Suprapubic skin (tissue), 4 donors: ENCODE data around the gene IL17REL. TPM values are rescaled to one million over a fixed set of nuclear protein-coding genes. Genes with fewer than 3 reads are reported as not detected.
"Not testable (repeated sequence)": the region's sequence is repeated elsewhere in the genome, so short reads cannot be mapped to it uniquely, and the experiment has no call there.

ENCODE experiments used
- DNase-seq, 2 donors: peaks; one replicate each; pipeline ENCODE4 v3.0.0-alpha.2; 2019; ENCODE audit warnings: low spot score in 2 of 2
- H3K27ac ChIP-seq: fragments of 200-600 bp; sonication (generic); one replicate; pipeline ENCODE4 v1.5.1; 2019
- H3K27me3 ChIP-seq: fragments of 200-600 bp; sonication (generic); one replicate; pipeline ENCODE4 v1.5.1; 2019
- H3K36me3 ChIP-seq: fragments of 200-600 bp; sonication (generic); one replicate; pipeline ENCODE4 v1.5.1; 2019
- H3K4me1 ChIP-seq: fragments of 200-600 bp; sonication (generic); one replicate; pipeline ENCODE4 v1.5.1; 2019
- H3K4me3 ChIP-seq: fragments of 200-600 bp; sonication (generic); one replicate; pipeline ENCODE4 v1.5.1; 2019; ENCODE audit warnings: mild to moderate bottlenecking
- H3K9me3 ChIP-seq: fragments of 200-600 bp; sonication (generic); one replicate; pipeline ENCODE4 v1.5.1; 2019
- EP300 ChIP-seq: sonication (generic); formaldehyde crosslinking; IDR thresholded peaks from one replicate; pipeline ENCODE4 v1.6.1; 2017; ENCODE audit warnings: antibody characterized with exemption
- POLR2A ChIP-seq, 2 donors: fragments of 450-650 bp; IDR thresholded peaks; one replicate each; pipeline ENCODE4 v1.6.1; 2017; ENCODE audit warnings: antibody characterized with exemption in 2 of 2, mild to moderate bottlenecking in 2 of 2, moderate library complexity in 2 of 2
- POLR2AphosphoS5 ChIP-seq, 3 donors: sonication (generic); formaldehyde crosslinking; IDR thresholded peaks; one replicate each; pipeline ENCODE4 v1.6.1; 2017; ENCODE audit warnings: antibody characterized with exemption in 3 of 3
- WGBS: methylation state at CpG from one replicate; pipeline ENCODE4 v1.1.5; 2018; 5-methylcytosine and 5-hydroxymethylcytosine counted together
- total RNA-seq, 4 donors: library from RNA; depleted of rRNA; stranded (reverse); fragments of >200 nt; gene quantifications; one replicate each; pipeline ENCODE4 v1.1.0, GENCODE V29; 2016
- TF ChIP-seq, protein P1 (sequence below), 2 donors: fragments of 200-600 bp in 1 of 2; fragments of 450-650 bp in 1 of 2; sonication (generic) in 1 of 2; IDR thresholded peaks; one replicate each; pipeline ENCODE4 v1.5.1; 2016 to 2019; ENCODE audit warnings: antibody characterized with exemption in 2 of 2, mild to moderate bottlenecking in 1 of 2, moderate library complexity in 1 of 2

IL17REL gene
- total RNA-seq, 4 donors from 2014 or later: not detected

- TF ChIP-seq POLR2A (IDR thresholded peaks at IDR 0.05) (no peak), EP300 (no peak), POLR2AphosphoS5 (IDR thresholded peaks at IDR 0.05) (no peak)
- TF ChIP-seq, protein P1, sequence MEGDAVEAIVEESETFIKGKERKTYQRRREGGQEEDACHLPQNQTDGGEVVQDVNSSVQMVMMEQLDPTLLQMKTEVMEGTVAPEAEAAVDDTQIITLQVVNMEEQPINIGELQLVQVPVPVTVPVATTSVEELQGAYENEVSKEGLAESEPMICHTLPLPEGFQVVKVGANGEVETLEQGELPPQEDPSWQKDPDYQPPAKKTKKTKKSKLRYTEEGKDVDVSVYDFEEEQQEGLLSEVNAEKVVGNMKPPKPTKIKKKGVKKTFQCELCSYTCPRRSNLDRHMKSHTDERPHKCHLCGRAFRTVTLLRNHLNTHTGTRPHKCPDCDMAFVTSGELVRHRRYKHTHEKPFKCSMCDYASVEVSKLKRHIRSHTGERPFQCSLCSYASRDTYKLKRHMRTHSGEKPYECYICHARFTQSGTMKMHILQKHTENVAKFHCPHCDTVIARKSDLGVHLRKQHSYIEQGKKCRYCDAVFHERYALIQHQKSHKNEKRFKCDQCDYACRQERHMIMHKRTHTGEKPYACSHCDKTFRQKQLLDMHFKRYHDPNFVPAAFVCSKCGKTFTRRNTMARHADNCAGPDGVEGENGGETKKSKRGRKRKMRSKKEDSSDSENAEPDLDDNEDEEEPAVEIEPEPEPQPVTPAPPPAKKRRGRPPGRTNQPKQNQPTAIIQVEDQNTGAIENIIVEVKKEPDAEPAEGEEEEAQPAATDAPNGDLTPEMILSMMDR (IDR thresholded peaks at IDR 0.05): no peak
- Histone ChIP-seq H3K4me3 (peak overlapping the region; percentile 39), H3K27me3 (no peaks in the 10 kb centered on the region), H3K9me3 (no peaks in the 10 kb centered on the region), H3K27ac (peak overlapping the region; percentile 92), H3K36me3 (no peaks in the 10 kb centered on the region), H3K4me1 (peaks cover 56% of the 10 kb centered on the region)
- 84% methylated on average over 2 of the region's 17 CpGs for WGBS
- DNase-seq: no peak
Measured at GRCh38 chr22:49946612-49947295, 65.8 kb downstream of the IL17REL start.

GRCh38 chr22:49945042-49945794 is 67.3 kb downstream of the IL17REL start:
- H3K27ac ChIP-seq, H3K27me3 ChIP-seq, H3K4me3 ChIP-seq, H3K9me3 ChIP-seq, H3K36me3 ChIP-seq, DNase-seq: not testable (repeated sequence)
- 88% methylated on average over 14 of the region's 17 CpGs for WGBS
- peaks cover 42% of the 10 kb centered on the region for H3K4me1 ChIP-seq

Other genes starting within 250 kb of the IL17REL start
- 100 to 1,000 TPM in 1 of 4 donors, 10 to 100 TPM in 3; 69.3 to 116 (median 81.1) TPM for gene BRD1, start 184.9 kb downstream of the IL17REL start, total RNA-seq
- 10 to 100 TPM; 11.9 to 19.4 (median 18.2) TPM for gene ZBED4, start 158.9 kb downstream of the IL17REL start, total RNA-seq
- gene ALG12, start 94.3 kb downstream of the IL17REL start, total RNA-seq: 10 to 100 TPM; 13.2 to 23.8 (median 16.8) TPM
- gene CRELD2, start 94.1 kb downstream of the IL17REL start, total RNA-seq: 10 to 100 TPM in 3 of 4 donors, 1 to 10 TPM in 1; 9.3 to 29.4 (median 21.5) TPM
- gene PIM3, start 52.0 kb downstream of the IL17REL start, total RNA-seq: 100 to 1,000 TPM; 103 to 202 (median 143) TPM
- not detected for gene TTLL8, start 45.5 kb upstream of the IL17REL start, total RNA-seq
- gene MLC1, start 72.7 kb upstream of the IL17REL start, total RNA-seq: 1 to 10 TPM in 1 of 4 donors, under 1 TPM in 3; 0.49 to 3.4 (median 0.70) TPM
- under 1 TPM in 2 of 4 donors, not detected in 2; 0.68 to 0.80 TPM for gene MOV10L1, start 77.2 kb upstream of the IL17REL start, total RNA-seq
- gene PANX2, start 158.0 kb upstream of the IL17REL start, total RNA-seq: 1 to 10 TPM; 1.2 to 2.8 (median 2.2) TPM
- 10 to 100 TPM; 35.7 to 78.2 (median 39.1) TPM for gene TRABD, start 173.1 kb upstream of the IL17REL start, total RNA-seq
- gene SELENOO, start 188.2 kb upstream of the IL17REL start, total RNA-seq: 10 to 100 TPM; 27.4 to 66.1 (median 36.1) TPM
- gene TUBGCP6, start 232.3 kb upstream of the IL17REL start, total RNA-seq: 100 to 1,000 TPM in 1 of 4 donors, 10 to 100 TPM in 3; 43.0 to 113 (median 69.7) TPM
- gene HDAC10, start 238.5 kb upstream of the IL17REL start, total RNA-seq: 10 to 100 TPM; 43.1 to 93.7 (median 56.2) TPM
- gene MAPK12, start 248.9 kb upstream of the IL17REL start, total RNA-seq: 1 to 10 TPM; 1.3 to 5.7 (median 3.3) TPM